IMR-90 (cell line): Measurements from ENCODE around the gene RAB2B.

Source experiments
- BHLHE40 ChIP-seq: fragments of 150-350 bp; IDR thresholded peaks from 2 replicates; pipeline ENCODE4 v1.6.1; 2016; ENCODE audit warnings: mild to moderate bottlenecking, low read depth, low read length
- CEBPB ChIP-seq: IDR thresholded peaks from 2 replicates; pipeline ENCODE4 v1.6.1; 2012; ENCODE audit warnings: low read depth, low read length, improper control_type of control experiment
- CHD1 ChIP-seq: IDR thresholded peaks from 2 replicates; pipeline ENCODE4 v1.6.1; 2012; ENCODE audit warnings: low read depth, low read length, improper control_type of control experiment
- CTCF ChIP-seq: conservative IDR thresholded peaks from 2 replicates; pipeline ENCODE4 v1.5.1; 2012; ENCODE audit warnings: mild to moderate bottlenecking, low read depth, low read length, improper control_type of control experiment
- FOS ChIP-seq: fragments of 150-350 bp; IDR thresholded peaks from 2 replicates; pipeline ENCODE4 v1.6.1; 2016; ENCODE audit warnings: low read depth, low read length
- POLR2A ChIP-seq: IDR thresholded peaks from 2 replicates; pipeline ENCODE4 v1.6.1; 2012; ENCODE audit warnings: mild to moderate bottlenecking, low read depth, low read length
- SMC3 ChIP-seq: fragments of 150-350 bp; IDR thresholded peaks from 2 replicates; pipeline ENCODE4 v1.6.1; 2016; ENCODE audit warnings: low read depth, mild to moderate bottlenecking, antibody characterized with exemption, low read length, moderate library complexity
- TF ChIP-seq, protein P1 (sequence below): fragments of 150-350 bp; IDR thresholded peaks from 2 replicates; pipeline ENCODE4 v1.6.1; 2017; ENCODE audit warnings: mild to moderate bottlenecking, antibody characterized with exemption, low read length, low read depth
- TF ChIP-seq, protein P2 (sequence below): fragments of 150-350 bp; IDR thresholded peaks from 2 replicates; pipeline ENCODE4 v1.6.1; 2016; ENCODE audit warnings: low read depth, mild to moderate bottlenecking, low read length, moderate library complexity, borderline replicate concordance

- TF ChIP-seq CTCF: peak; percentile 100; the same call in 1 of the 2 replicates
- no peak for TF ChIP-seq FOS
- peak; percentile 95 for TF ChIP-seq POLR2A
- TF ChIP-seq CHD1: peak; percentile 82; the same call in 1 of the 2 replicates
- TF ChIP-seq, protein P1, sequence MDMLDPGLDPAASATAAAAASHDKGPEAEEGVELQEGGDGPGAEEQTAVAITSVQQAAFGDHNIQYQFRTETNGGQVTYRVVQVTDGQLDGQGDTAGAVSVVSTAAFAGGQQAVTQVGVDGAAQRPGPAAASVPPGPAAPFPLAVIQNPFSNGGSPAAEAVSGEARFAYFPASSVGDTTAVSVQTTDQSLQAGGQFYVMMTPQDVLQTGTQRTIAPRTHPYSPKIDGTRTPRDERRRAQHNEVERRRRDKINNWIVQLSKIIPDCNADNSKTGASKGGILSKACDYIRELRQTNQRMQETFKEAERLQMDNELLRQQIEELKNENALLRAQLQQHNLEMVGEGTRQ: no peak; the same call in none of the 2 replicates
- peak; percentile 58 for TF ChIP-seq SMC3
- TF ChIP-seq, protein P2, sequence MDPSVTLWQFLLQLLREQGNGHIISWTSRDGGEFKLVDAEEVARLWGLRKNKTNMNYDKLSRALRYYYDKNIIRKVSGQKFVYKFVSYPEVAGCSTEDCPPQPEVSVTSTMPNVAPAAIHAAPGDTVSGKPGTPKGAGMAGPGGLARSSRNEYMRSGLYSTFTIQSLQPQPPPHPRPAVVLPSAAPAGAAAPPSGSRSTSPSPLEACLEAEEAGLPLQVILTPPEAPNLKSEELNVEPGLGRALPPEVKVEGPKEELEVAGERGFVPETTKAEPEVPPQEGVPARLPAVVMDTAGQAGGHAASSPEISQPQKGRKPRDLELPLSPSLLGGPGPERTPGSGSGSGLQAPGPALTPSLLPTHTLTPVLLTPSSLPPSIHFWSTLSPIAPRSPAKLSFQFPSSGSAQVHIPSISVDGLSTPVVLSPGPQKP: no peak
- TF ChIP-seq BHLHE40: no peak
- no peak for TF ChIP-seq CEBPB
These were observed at the start of gene RAB2B, which contains the start of gene TOX4 for GRCh38 chr14:21476925-21477681.
